Neural progenitor cell (in vitro differentiated cells): ENCODE data around the gene PDE6B.

Experiments
- CTCF ChIP-seq: fragments of 200-600 bp; sonication (generic); IDR thresholded peaks from 2 replicates; pipeline ENCODE4 v1.5.1; 2017; ENCODE audit warnings: antibody characterized with exemption, mild to moderate bottlenecking
- EZH2phosphoT487 ChIP-seq: fragments of 200-600 bp; sonication (generic); IDR thresholded peaks from 2 replicates; pipeline ENCODE4 v1.6.1; 2017; ENCODE audit warnings: antibody characterized with exemption

GRCh38 chr4:685679-686412 lies 60.5 kb downstream of the PDE6B start:
- TF ChIP-seq EZH2phosphoT487 (no peak), CTCF (no peak)
